Measurements from ENCODE around the gene TAPT1. TPM values are rescaled to one million over a fixed set of nuclear protein-coding genes. Genes with fewer than 3 reads are reported as not detected.

Gene TAPT1
- total RNA-seq, 1 experiment from 2014 or later, result 17.3 TPM

GRCh38 chr4:16217300-16218051, 8.8 kb downstream of the TAPT1 start:
- CTCF ChIA-PET, result no interaction called here
- BruUV-seq (replicated peaks), result no TSS peak
- Histone ChIP-seq H3K4me3 (ENCODE audit: low read depth in 2 of 2, low read length in 2 of 2) (no peak overlapping the region), H3K27me3 (ENCODE audit: control insufficient read depth, insufficient read depth, low read length) (no peaks in the 10 kb centered on the region), H3K36me3 (ENCODE audit: control insufficient read depth, insufficient read depth, low read length) (no peaks in the 10 kb centered on the region), H3K9me3 (ENCODE audit: control insufficient read depth, insufficient read depth, low read depth, low read length) (no peaks in the 10 kb centered on the region), H3K27ac (ENCODE audit: low read length) (no peak overlapping the region), H3K4me1 (ENCODE audit: control insufficient read depth, insufficient read depth, low read length) (no peaks in the 10 kb centered on the region)
- in situ Hi-C loops (cut with HindIII; ENCODE audit: low pct_unique_long_range_greater_than_20kb, low sequenced_read_pairs) (no loop called here), intact Hi-C loops (cut with micrococcal nuclease; ENCODE audit: unreplicated experiment) (no loop called here)
- TF ChIP-seq POLR2AphosphoS5 (IDR thresholded peaks at IDR 0.05; ENCODE audit: low read depth, low read length) (no peak), CTCF (IDR thresholded peaks at IDR 0.05) (no peak), REST (IDR thresholded peaks at IDR 0.05; ENCODE audit: insufficient read depth in 1 of 2, low read depth in 2 of 2, low read length in 1 of 2) (no peak), TCF7L2 (IDR thresholded peaks at IDR 0.05; ENCODE audit: low read depth, low read length) (no peak), SIN3A (IDR thresholded peaks at IDR 0.05; ENCODE audit: borderline replicate concordance, insufficient read depth, low read depth, low read length) (no peak)
- ATAC-seq, result no peak
- DNase-seq (ENCODE audit: low read depth, low spot score), result no peak
- POLR2A ChIA-PET, result no interaction called here

GRCh38 chr4:16213121-16213520, 13.2 kb downstream of the TAPT1 start:
- no peaks in the 10 kb centered on the region for H3K4me1 ChIP-seq (ENCODE audit: control insufficient read depth, insufficient read depth, low read length)
- no TSS peak for BruUV-seq (replicated peaks)
- TF ChIP-seq TCF7L2 (IDR thresholded peaks at IDR 0.05; ENCODE audit: low read depth, low read length), result no peak
- no peak for TF ChIP-seq REST (IDR thresholded peaks at IDR 0.05; ENCODE audit: insufficient read depth in 1 of 2, low read depth in 2 of 2, low read length in 1 of 2)
- TF ChIP-seq SIN3A (IDR thresholded peaks at IDR 0.05; ENCODE audit: borderline replicate concordance, insufficient read depth, low read depth, low read length), result no peak
- no peak for TF ChIP-seq CTCF (IDR thresholded peaks at IDR 0.05)
- no peak for TF ChIP-seq POLR2AphosphoS5 (IDR thresholded peaks at IDR 0.05; ENCODE audit: low read depth, low read length)
- in situ Hi-C loops (cut with HindIII; ENCODE audit: low pct_unique_long_range_greater_than_20kb, low sequenced_read_pairs), result no loop called here
- ChIA-PET CTCF (no interaction called here), POLR2A (no interaction called here)
- intact Hi-C loops (cut with micrococcal nuclease; ENCODE audit: unreplicated experiment), result no loop called here
- H3K9me3 ChIP-seq (ENCODE audit: control insufficient read depth, insufficient read depth, low read depth, low read length), result no peaks in the 10 kb centered on the region
- no peak overlapping the region for H3K4me3 ChIP-seq (ENCODE audit: low read depth in 2 of 2, low read length in 2 of 2)
- H3K36me3 ChIP-seq (ENCODE audit: control insufficient read depth, insufficient read depth, low read length), result no peaks in the 10 kb centered on the region
- no peak overlapping the region for H3K27ac ChIP-seq (ENCODE audit: low read length)
- DNase-seq (ENCODE audit: low read depth, low spot score) (no peak), ATAC-seq (no peak)
- no peaks in the 10 kb centered on the region for H3K27me3 ChIP-seq (ENCODE audit: control insufficient read depth, insufficient read depth, low read length)
